GM19193 (cell line): ENCODE results near the gene NDUFA11.

Source experiments
- POLR2A ChIP-seq: IDR thresholded peaks from 4 replicates; pipeline ENCODE4 v1.6.1; 2011; ENCODE audit not compliant: insufficient read depth, insufficient read length; ENCODE audit errors: extremely low read depth

Gene NDUFA11

DNA sequence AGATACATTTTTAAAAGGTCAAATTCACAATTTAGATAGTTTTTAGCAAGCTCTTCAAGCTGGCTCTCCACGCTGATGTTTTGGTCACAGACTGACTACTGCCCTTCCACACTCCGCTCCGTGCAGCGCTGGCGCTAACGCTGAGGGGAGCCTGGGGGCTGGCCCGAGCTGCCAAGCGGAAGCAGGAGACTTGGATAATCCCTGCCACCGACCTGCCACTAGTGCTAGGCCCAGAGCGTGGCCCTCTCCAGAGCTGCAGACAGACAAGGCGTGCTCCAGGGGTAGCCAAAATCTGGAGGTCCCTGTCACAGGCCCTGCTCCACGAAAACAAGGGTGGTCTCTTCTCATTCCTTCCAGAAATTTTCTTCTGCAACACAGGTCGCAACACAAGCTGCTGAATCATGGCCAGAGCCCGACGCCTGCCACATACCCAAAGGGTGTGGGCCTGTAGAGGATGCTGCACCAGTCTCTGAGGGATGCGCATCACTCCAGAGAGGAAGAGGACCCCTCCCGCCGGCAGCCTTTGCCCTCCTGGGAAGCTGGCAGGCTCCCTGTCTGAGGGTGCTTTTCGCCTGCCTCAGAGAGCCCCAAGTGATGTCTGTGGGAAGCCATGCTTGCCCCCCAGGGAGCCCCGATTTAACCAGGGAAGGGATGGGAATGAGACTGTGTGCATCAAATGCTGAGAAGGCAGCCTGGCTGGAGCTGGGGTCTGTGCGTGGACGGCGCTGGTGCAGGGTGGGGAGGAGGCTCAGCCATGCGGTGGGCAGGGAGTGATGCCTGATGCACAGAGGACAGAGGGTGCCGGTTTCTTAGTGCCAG, 32.1 kb upstream of the NDUFA11 start:
- no peak for TF ChIP-seq POLR2A

DNA sequence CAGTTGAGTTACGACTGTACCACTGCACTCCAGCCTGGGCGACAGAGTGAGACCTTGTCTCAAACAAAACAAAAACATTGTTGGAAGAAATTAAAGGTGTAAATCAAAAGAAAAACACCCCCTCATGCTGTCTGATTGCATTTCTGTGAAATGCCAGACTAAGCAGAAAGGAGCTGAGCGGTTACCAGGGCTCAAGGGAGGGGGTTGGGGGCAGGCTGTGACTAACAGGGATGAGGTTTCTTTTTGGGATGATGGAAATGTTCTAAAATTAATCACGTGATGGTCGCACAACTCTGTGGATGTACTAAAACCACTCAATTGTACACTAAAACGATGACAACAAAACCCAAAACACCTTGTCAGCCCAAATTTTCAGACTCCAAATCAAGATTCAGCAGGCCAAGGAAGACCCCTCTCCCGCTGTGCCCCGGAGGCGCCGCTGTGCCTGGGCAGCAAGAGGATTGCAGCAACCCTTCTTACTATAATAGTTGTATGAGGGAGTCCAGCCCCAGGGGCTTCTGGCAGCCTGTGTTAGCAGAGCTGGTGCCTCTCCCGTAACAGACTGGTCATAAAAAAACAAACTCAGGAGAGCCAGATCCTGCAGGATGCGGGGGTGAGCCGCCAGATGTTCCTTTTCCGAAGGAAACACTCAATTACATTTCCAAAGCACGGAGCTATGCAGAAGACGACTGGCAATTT, 31.3 kb upstream of the NDUFA11 start:
- no peak for TF ChIP-seq POLR2A

DNA sequence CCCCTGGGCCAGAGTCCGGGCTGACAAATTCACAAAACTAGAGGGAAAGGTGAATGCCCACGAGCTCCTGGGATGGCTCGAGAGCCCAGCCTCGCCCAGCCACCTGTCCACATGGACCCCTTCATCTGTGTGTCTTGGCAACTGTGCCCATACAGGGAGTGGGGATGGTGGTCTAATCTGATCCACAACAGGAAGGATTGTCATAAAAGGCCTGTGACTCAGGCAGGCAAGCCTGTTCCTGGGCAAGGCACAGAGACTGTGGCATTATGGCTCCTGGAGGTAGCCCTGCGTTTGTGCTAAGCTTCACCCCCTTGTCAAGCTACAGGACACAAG, 30.4 kb upstream of the NDUFA11 start:
- TF ChIP-seq POLR2A: no peak

DNA sequence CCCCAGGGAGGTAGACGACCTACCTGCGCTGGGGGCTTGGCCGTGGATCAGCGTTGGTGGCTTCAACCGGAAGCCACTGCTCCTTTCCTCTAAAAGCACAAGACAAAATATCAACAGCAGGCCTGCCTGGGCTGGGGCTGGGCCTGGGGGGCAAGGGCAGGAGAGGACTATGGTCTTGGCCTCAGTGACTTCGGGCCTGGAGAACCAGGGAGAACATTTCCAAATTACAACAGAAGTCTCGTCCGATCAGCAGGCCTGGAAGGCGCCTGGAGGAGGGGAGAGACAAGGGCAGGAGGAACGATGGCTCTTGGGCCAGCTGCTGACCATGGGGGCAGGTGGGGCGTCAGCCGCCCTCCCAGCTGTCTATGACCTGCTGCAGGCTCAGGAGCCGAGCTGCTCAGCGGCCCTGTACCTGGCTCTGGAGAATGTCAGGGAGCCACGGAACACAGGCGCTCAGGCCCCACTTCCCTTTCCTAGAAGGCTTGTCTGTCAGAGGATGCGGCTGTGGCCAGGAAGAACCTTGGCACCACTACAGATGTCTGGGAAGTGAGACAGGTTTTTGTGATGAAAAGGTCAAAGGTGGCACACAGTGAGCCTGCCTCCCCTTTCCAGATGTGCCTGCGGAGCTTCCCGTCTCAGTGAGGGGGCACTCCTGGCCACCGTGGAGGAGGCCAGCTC, 29.9 kb upstream of the NDUFA11 start:
- TF ChIP-seq POLR2A: no peak

DNA sequence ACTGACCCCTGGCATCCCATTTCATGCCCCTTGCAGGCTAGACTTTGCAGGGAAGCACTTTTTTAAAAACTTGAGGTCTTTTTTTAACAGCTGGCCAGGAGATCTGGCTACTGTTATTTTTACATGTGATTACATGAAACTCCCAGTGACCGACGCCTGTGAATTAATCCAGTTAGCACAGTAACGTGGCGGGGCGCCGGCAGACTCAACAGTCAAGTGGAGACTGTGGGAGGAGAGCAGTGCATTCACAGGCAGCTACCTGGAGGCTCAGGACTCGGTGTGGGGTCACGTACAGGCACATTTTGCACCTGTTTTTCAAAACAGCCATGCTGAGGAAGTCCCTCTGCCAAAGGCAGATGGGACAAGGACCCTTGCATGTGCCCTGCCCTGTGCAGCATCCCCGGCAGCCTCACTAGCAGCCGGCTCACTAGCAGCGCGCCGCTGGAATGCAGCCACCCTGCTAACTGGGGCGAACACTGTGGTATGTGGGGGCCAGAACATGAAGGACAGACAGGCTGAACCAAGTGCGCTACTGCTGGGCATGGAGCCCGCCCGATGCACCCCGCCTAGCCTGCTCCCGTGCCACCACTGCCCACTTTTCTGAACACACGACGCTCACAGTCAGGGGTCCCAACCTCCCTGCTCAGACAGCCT, 29.1 kb upstream of the NDUFA11 start:
- TF ChIP-seq POLR2A: no peak

DNA sequence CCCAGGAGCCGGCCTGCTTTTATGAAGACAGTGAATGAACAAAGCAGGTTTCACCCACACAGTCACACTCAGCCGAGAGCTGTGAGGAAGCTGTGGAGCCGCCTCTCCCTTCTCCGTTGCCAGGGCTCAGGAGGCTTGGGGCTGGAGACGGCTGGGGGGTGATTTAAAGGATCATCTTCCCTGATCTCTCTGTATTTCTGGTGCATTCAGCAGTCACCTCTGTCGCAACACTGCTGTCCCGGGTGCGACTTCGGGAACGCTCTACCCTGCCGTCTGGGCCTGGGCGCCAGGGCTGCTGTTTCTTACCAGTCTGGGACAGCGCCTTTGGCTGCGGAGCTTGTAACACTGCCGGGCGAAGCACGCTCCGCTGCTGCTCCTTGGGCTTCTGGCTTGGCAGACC, 28.6 kb upstream of the NDUFA11 start:
- TF ChIP-seq POLR2A: no peak

DNA sequence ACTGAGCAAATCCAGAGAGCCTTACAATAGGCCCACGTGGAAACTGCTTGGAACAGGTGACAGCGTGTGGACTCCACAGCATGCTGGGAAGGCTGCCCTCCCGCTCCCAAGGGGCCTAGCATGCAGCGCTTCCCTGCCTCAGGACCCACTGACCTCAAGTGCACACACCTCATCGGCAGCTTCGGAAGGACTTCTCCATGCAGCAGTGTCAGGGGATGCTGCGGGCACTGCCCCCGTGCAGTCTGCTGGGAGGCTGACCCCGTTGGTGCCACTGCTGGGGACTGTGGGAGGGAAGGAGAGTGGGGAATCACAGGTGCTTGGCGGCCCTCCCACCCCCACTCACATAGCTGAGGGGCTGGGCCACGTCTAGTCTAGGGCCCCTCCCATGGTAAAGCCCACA, 27.7 kb upstream of the NDUFA11 start:
- no peak for TF ChIP-seq POLR2A

DNA sequence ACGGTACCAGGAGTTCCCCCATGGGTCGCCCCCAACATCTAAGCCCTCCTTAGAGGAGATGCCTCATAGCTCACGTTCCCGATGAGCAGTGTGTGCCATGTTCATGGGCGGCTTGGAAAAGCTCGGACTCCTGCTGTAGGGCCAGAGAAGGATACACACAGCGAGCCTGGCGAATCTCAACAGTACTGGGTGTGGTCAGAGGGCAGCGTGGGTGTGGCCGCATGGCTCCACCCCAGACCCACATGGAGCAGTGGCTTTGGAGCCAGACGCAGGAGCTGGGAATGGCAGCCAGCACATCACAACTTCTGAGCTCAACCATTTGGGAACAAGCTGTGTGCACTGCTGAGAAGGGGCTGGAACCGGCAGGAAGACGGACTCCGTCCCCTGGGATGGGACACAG, 26.0 kb upstream of the NDUFA11 start:
- TF ChIP-seq POLR2A: no peak

DNA sequence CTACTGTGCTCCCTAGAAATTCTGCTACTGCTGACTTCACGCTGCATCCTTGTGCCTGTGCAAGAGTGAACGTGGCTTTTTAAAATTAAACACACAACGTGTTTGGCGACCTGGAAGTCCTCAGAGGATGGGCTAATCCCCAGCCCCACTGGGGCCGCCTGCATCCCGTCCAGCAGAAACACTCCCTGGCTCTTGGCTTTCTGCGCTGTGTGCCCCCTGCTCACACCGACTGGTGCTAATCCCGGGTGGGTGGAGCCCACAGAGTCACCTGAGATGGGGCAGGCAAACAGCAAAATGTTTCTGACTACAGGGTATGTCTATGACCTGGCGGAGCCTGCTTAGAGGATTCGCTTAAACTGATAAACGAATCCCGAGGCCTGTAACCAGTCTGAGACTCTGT, 25.6 kb upstream of the NDUFA11 start:
- no peak for TF ChIP-seq POLR2A

DNA sequence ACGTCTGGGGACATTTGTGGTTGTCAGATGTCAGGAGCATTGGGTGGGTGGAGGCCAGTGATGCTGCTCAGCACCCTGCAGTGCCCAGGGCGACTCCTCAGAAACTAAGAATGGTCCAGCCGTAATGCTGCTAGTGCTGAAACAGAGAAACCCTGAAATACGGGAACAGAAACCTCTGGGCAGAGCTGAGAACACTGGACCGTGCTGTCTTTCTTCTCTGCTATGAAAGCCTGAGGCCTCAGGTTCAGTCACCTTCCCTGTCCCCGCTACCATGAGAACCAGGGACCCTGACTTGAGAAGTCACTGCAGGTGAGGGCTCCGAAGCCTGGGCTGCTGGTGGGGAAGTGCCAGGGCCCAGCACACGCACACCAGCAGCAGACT, 23.8 kb upstream of the NDUFA11 start:
- TF ChIP-seq POLR2A: no peak

DNA sequence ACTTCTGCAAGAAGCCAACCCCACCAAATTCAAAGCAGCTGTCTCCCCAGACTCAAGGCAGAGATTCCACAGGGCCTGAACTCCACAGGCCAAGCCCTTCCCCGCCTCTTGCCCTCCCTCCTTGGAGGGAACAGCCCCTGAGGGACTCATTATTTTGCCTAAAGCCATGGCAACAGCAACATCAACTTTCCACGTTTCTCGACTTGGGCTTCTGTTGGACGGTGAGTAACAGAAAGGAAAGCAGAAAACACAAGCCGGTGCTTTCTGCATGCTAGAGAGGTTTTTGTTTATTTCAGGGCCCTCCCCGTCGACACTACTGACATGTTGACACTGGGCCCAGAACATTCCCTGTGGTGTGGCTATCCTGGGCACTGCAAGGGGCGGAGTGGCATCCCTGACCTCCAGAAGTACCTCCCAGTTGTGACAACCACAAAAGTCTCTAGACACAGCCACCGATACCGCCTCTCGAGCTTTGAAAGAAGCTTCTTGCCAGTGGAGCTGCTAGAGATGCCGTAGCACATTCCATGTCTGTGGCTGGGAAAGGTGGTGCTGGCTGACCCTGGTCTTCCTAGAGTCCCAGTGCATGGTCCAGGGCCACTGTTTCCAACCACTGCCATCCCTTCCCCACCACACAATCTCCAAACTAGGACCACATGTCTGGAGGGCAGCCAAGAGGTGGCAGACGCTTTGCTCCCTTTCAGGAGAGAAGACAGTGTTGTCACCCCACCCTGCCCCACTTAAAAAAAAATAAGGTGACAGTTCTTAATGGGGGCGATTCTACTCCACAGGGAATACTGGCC, 23.3 kb upstream of the NDUFA11 start:
- no peak for TF ChIP-seq POLR2A

DNA sequence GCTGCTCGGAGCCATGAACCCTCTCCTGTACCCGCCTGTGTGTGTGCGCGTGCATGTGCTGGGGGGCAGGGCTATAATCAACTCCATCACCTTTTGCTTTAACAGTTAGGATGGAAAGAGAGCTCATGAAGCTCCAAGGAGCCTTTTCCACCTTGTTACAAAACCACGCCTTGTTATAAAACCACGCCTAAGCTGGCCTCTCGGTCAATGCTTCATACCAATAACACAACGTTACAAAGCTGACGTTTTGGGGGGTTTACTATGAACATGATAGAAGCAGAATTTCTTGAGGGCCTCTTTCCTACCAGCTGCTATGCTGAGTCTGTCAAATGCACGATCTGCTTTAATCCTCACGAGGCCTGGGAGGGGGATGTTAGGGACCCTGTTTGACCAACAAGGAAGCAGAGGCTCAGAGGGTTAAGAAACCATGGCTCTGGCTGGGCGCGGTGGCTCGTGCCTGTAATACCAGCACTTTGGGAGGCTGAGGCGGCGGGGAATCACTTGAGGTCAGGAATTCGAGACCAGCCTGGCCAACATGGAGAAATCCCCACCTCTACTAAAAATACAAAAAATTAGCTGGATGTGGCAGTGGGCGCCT, 22.3 kb upstream of the NDUFA11 start:
- no peak for TF ChIP-seq POLR2A

DNA sequence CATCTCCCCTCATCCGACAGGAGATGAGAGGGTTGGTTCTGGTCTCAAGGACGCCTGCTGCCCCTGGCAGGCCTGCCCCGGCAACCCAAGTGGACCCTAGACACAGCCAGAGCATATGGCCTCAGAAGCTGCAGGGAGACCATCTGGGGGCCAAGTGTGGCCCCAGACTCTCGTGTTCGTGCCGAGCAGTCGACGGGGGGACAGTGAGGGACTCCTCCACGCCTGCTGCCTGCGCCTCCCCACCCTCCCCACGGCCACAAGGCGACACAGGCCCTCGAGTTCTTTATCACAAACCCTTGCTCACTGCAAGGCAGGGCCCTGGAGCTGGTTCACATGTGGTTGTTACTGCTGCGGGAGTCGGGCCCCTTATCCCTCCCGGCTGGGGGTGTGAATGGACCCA, 19.8 kb upstream of the NDUFA11 start:
- no peak for TF ChIP-seq POLR2A

DNA sequence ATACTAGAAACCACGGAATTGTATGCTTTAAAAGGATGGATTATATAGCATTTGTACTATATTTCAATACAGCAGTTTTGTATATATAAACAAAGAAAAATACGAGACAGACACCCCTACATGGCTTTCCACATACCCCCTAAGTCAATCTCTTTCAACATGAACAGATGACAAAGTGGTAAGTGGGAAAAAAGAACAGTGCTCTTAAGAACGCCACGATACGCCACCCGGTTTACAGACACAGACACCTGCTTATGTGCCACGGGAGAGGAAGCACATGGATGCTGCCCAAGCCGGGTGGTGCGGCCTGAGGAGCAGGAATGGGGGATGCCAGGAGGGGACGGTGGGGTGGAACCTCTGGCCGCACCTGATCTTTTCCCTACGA, 18.6 kb upstream of the NDUFA11 start:
- TF ChIP-seq POLR2A: no peak

DNA sequence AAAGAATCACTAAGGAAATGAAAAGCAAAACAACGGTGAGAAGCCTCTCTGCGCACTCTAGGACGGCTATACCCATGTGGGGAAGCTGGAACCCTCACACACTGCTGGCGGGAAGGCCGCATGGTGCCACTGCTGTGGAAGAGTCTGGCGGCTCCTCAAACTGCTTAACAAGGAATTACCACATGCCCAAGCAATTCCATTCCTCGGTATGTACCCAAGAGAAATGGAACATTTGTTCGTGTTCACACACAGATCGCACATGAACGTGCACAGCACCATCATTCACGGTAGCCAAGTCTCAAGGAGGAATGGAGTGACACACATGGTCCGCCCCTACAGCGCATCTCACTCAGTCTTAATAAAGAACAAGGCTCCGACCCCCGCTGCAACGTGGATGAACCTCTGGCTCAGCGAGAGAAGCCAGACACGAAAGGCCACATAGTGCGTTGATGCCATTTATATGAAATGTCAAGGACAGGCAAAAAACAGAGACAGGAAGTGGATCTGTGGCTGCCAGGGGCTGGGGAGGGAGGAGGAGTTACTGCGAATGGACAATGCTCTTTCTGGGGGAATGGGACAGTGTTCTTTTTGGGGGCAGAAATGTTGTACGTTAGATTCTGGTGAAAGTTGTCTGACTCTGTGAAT, 18.0 kb upstream of the NDUFA11 start:
- TF ChIP-seq POLR2A: no peak
